ENCODE data around the gene RAB3A.

DNA sequence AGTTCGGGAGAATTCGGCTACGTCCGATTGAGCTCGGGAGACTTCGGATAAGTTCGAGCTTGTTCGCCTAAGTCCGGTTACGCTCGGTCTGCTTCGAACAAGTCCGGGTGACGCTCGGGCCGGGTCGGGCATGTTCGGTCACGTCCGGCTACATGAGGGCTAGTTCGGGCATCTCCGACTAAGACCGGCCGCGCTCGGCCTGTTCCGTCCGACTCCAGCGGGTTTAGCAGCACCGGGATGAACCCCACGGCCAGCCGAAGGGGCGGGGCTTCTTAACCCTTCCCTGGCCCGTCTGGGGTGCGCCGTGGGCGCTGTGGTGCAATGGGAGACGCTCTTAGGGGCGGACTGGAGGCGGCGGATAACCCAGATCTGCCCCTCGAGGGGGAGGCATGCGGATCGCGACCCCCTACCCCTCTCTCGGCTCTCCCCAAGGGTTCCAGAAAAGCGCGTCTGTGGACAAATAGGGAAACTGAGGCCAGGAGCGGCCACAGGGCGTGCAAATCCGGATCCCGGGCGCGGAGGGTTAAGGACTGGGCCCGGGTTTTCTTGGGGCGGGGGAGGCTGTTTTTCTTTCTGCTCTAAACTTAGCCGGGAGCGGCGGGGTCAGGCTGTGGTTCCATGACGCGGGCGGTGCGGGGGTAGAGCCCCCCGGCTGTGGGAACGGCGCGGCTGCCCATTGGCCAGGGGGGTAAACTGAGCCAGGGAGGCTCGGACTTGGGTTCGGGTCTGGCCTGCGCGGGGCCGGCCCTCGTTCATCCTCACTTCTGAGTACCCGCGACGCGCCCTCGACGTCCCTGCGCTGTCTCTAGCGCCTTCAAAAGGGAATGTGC is 20.9 kb upstream of the RAB3A start:
- TF ChIP-seq, protein P1, sequence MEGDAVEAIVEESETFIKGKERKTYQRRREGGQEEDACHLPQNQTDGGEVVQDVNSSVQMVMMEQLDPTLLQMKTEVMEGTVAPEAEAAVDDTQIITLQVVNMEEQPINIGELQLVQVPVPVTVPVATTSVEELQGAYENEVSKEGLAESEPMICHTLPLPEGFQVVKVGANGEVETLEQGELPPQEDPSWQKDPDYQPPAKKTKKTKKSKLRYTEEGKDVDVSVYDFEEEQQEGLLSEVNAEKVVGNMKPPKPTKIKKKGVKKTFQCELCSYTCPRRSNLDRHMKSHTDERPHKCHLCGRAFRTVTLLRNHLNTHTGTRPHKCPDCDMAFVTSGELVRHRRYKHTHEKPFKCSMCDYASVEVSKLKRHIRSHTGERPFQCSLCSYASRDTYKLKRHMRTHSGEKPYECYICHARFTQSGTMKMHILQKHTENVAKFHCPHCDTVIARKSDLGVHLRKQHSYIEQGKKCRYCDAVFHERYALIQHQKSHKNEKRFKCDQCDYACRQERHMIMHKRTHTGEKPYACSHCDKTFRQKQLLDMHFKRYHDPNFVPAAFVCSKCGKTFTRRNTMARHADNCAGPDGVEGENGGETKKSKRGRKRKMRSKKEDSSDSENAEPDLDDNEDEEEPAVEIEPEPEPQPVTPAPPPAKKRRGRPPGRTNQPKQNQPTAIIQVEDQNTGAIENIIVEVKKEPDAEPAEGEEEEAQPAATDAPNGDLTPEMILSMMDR (IDR thresholded peaks at IDR 0.05; ENCODE audit: insufficient read depth, low read length, poor library complexity, severe bottlenecking): no peak
- no peak for TF ChIP-seq EZH2phosphoT487 (conservative IDR thresholded peaks at IDR 0.05; ENCODE audit: low read length)
